HG03342 (cell line): ENCODE data around the gene WDFY4.

ENCODE experiments used
- ATAC-seq: cut with Tn5 transposase; IDR thresholded peaks from one replicate; pipeline ENCODE4 v1.9.1; 2021; ENCODE audit warnings: mild to moderate bottlenecking, moderate library complexity; ENCODE audit not compliant: unreplicated experiment

WDFY4 gene

DNA sequence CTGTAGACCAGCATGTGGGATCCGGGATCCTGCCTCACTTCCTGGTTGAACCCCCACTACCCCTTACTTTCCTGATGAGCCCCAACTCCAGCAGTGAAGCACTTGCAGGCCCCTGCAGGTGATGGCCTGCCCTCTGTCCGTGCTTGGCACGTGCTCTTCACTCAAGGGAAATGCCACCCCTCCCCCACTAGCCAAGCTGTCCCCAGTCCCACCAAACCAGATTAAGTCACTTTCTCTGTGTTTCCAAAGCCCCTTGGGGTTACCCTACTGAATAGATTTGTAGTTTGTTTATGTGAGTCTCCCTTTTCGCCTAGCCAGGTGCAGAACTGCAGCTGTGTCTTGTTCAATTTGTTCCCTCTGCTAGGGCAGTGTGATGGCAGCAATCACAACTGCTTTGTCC is 121.7 kb downstream of the WDFY4 start:
- no peak for ATAC-seq

- ATAC-seq: no peak
Observed at GRCh38 chr10:48807791-48808470, 123.3 kb downstream of the WDFY4 start.

- no peak for ATAC-seq
Observed at GRCh38 chr10:48809261-48809660, 124.6 kb downstream of the WDFY4 start.

DNA sequence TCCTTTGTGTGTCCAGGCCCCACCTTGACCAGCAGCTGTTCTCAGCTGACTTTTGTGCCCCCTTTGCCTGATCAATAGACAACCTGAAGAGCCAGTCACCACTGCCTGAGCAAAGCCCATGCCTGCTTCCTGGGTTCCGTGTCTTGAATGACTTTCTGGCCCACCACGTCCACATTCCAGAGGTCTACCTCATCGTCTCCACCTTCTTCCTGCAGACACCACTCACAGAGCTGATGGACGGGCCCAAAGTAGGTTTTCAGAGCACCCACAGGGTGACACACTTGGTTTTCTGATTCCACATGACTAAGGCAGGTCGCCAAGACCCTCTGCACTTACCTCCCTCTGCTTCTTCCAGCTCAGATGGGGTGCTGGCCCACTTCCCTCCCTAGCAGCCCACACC is 126.8 kb downstream of the WDFY4 start:
- ATAC-seq: no peak

- no peak for ATAC-seq
Observed at GRCh38 chr10:48811917-48812316, 127.2 kb downstream of the WDFY4 start.

GRCh38 chr10:48813291-48813690 is 128.6 kb downstream of the WDFY4 start:
- ATAC-seq: no peak

DNA sequence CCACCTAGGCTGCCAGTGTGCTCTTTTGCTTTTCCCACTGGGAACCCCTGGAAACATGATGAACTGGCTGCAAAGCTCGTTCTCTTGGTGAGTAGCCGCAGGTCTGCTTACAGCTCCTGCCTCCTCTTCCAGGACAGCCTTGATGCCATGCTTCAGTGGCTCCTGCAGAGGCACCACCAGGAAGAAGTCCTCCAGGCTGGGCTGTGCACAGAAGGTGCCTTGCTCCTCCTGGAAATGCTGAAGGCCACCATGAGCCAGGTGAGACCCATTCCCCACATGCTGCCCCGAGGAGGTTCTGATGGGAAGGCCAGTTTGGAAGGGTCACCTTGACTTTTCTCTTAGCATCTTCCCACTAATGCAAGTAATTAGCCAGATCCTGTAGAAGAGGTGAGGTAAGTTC is 129.2 kb downstream of the WDFY4 start:
- ATAC-seq: no peak

DNA sequence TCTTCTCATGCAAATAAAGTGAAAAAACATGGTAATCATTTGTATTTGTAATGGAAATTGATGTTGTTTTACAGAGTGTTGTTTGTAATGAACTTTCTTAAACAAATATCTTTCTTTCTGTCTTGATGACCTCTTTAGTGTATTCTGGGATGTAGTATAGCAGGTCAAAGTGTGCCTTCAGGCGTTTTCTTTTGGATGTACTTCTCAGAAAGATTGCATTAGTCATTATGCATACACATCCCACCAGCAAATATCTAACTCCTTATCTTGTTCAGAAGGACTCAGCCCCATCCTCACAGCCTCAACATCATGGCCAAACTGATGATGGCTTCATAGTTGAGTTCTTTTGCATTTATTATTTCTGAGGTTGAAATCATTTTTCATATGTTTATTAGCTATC is 130.3 kb downstream of the WDFY4 start:
- ATAC-seq: no peak

GRCh38 chr10:48817141-48817540 is 132.5 kb downstream of the WDFY4 start:
- ATAC-seq: no peak

DNA sequence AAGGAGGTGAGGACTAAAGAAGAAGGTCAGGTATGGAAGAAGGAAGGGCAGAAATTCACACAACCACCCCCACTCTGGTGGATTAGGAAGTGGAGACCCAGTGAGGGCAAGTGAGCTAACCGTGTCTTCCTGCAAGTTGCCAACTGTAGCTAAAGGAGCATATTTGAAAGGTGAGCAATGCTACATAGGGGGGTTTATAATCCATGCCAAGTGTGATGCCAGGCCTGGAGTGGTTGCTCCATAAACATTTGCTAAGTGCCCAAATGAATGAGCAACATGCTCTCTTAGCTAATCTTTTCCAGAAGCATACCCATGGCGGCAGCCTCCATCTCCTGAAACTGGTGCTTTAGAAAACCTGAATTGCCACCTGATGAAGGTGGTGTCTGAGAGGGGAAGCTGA is 133.4 kb downstream of the WDFY4 start:
- ATAC-seq: no peak

DNA sequence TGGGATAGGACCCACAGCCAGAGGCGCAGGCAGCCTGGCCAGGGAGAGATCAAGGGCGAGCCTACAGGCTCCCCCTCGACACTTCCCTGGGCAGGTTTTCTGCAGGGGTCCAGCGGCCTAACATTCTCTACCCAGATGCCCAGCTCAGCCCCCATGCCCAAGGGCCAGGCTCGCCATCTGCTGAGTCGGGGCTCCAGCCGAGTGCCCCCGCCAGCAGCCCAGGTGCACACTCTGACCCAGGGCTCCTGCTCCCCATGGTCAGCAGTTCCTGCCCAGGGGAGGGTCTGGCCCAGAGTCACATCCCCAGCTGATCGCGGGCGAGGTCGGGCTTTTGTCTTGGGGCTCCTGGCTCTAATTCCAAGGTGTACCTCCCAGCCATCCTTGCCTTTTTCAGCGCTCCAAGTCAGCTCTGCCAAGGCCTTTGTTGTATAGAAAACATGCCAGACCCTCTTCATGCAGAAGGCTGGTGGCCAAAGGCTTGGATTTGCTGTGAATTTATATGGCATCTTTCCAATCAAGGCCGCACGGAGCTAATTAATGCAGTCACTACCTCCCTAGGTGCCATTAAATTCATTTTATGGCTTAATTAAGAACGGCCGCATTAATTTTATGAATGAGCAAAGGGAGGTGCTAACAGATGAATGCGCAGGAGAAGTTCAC is 134.3 kb downstream of the WDFY4 start:
- no peak for ATAC-seq

- ATAC-seq: no peak
Observed at GRCh38 chr10:48819783-48820182, 135.1 kb downstream of the WDFY4 start.

DNA sequence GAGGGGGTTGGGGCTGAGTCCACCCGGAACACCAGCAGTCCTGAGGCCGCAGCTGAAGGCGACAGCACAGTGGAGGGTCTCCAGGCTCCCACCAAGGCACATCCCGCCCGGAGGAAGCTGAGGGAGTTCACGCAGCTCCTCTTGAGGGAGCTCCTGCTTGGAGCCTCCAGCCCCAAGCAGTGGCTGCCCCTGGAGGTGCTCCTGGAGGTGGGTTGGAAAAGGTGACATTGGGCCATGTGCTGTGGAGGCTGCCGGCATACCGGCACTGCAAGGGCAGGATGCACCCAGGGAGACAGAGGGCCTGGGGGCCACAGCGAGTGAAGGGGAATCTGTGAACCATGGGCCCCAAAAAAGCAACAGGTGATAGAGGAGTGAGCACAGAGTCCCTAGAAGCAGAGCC is 135.6 kb downstream of the WDFY4 start:
- ATAC-seq: no peak

DNA sequence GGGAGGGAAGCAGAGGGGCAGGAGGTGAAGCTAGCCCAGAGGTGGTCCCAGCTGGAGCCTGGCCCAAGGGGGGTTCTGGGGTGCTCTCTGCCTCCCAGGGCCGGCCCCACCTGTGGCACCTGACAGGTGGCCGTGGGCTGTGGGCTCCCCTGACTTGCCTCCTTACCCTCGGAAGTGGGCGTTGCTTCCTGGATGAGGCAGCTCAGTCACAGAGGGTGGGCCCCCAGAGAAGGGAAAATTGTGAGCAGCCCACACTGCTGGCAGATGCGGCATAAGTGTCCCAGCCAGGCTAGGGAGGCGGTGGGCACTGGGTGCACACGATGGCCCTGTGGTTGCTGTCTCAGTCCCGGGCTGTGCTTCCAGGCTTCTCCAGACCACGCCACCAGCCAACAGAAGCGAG is 136.0 kb downstream of the WDFY4 start:
- ATAC-seq: no peak

DNA sequence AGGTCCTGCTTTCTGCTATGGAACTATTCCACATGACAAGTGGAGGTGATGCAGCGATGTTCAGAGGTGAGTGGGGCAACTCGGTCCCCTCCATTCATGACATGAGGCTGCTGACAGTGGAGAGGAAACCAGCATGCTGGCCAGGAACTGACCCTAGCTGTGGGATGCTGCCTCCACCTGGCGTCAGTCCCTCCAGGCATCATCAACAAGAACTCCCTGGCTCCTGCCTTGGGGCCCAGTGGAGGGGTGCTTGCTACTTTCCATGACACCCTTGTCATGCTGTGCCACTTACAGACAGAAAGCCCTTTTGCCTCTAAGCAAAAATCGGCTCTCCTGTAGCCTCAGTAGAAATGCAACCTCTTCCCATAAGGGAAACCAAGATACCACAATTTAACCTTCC is 136.4 kb downstream of the WDFY4 start:
- ATAC-seq: no peak

- no peak for ATAC-seq
Observed at GRCh38 chr10:48821692-48822091, 137.0 kb downstream of the WDFY4 start.

- ATAC-seq: no peak
Observed at GRCh38 chr10:48833674-48834073, 149.0 kb downstream of the WDFY4 start.

- ATAC-seq: no peak
Observed at GRCh38 chr10:48834189-48834965, 149.7 kb downstream of the WDFY4 start.

DNA sequence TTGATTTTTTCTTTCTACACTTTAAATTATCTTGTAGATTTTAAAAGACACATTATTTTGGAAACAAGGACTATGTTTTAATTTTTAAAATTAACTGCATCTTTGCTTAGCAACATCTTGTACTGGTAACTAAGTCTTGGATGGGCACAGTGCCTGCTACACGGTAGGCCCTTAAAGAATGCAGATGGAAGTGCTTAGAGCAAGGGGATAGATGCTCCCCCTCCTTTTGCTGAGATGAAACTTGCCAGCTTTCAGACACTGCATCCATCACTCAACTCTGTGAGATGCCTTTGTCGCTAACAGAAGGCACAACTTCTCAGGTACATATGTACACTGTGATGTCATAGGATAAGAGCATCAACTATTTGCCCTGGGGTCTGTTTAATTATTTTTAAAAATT is 151.1 kb downstream of the WDFY4 start:
- no peak for ATAC-seq

DNA sequence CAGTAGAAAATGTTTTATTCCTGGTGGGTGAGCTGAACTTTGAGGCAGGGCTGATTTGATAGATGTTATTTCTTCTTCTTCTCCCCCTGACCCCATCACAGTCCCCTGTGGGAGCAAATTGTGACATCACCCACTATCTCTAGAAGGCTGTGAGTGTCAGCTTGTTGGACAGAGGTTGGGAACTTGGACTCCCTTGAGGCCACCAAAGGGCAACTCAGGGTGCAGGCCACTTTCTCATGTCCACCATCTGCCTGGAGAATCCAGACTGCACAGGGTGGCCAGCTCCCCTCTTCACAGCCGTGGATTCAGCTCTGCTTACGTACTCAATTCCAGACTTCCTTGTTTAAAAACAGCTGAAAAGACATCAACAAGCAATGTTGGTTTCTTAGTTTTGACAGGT is 151.9 kb downstream of the WDFY4 start:
- no peak for ATAC-seq

DNA sequence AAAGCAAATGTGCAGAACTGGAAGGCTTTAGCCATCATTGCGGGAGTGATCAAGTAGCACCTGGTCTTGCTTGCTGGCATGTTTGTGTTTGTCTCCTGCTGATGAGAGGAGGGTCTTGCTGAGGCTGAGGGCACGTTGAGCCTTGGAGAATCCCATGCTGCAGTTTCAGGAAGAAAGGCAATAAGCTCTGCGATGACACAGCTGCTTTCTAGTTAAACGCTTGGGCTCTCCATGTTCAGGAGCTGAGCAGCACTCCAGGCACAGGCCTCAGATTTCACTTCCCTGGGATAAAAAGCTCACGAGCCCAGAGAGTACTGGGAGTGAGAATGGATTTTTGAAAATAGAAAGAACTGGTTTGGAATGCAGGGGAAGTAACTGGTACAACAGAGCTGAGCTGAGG is 154.2 kb downstream of the WDFY4 start:
- ATAC-seq: no peak
